Activated T-cell treated with anti-CD3 and anti-CD28 coated beads, Interleukin-2, amount 50 U/mL, for 24 hours (primary cell): ENCODE measurements around the gene DDX52.
"Not testable (repeated sequence)": the region's sequence is repeated elsewhere in the genome, so short reads cannot be mapped to it uniquely, and the experiment has no call there.

Source experiments
- DNase-seq: peaks from one replicate; pipeline ENCODE4 v3.0.0-alpha.2; 2020
- H3K27ac Mint-ChIP-seq: 2 replicates; pipeline ENCODE4 v1.8.0; 2020; ENCODE audit warnings: mild to moderate bottlenecking, mixed read lengths
- H3K27me3 Mint-ChIP-seq: 2 replicates; pipeline ENCODE4 v1.8.0; 2020; ENCODE audit warnings: mixed read lengths
- H3K36me3 Mint-ChIP-seq: 2 replicates; pipeline ENCODE4 v1.8.0; 2020; ENCODE audit warnings: low read depth, mixed read lengths
- H3K4me1 Mint-ChIP-seq: 2 replicates; pipeline ENCODE4 v1.8.0; 2020; ENCODE audit warnings: low read depth, mixed read lengths
- H3K4me3 Mint-ChIP-seq: 2 replicates; pipeline ENCODE4 v1.8.0; 2020; ENCODE audit warnings: mild to moderate bottlenecking, moderate library complexity, mixed read lengths
- H3K9me3 Mint-ChIP-seq: 2 replicates; pipeline ENCODE4 v1.8.0; 2020; ENCODE audit warnings: mixed read lengths

Gene DDX52

DNA sequence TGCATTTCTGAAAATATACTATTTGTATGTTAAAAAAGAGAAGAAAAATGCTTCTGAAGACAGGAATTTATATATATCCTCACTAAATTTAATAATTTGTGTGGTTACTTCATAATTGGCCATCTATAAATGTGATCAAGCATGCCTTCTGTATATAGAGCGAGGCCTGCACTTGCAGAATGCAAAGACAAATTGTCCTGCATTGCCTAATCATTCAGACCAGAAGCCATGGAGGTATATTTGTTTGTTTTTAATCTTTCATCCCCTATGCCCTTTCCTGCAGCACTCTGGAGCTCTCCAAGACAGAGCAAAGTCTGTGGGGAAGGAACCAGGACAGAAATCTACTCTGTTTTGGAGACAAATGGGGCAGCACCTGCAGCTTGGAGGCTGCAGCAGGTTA is 23.8 kb upstream of the DDX52 start:
- no peak overlapping the region for H3K4me3 Mint-ChIP-seq
- H3K36me3 Mint-ChIP-seq: no peaks in the 10 kb centered on the region
- peaks cover 2% of the 10 kb centered on the region for H3K27me3 Mint-ChIP-seq
- no peak overlapping the region for H3K27ac Mint-ChIP-seq
- H3K9me3 Mint-ChIP-seq: no peaks in the 10 kb centered on the region
- DNase-seq: no peak
- no peaks in the 10 kb centered on the region for H3K4me1 Mint-ChIP-seq

GRCh38 chr17:37664214-37664613 is 21.0 kb upstream of the DDX52 start:
- H3K36me3 Mint-ChIP-seq: no peaks in the 10 kb centered on the region
- H3K4me1 Mint-ChIP-seq: no peaks in the 10 kb centered on the region
- H3K27me3 Mint-ChIP-seq: peaks cover 12% of the 10 kb centered on the region

DNA sequence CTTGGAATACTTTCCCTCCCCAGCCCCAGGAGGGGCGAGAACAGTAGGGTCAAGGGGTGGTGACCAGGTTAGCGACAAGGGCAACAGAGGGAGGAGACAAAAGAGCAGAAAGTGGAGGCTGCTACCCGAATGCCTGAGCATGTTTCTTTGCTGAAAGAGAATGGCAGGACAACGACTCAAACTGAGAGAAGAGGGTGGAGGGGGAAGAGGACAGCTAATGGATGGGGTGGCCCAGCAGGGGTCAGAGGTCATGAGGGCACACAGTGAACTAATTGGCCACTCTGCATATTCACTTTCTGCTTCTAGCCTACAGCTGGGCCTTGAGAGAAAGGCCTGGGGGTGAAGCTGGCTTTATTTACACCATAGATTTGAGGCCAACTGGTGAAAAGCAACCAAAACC is 19.1 kb upstream of the DDX52 start:
- Mint-ChIP-seq H3K27me3 (peaks cover 14% of the 10 kb centered on the region), H3K27ac (no peak overlapping the region), H3K36me3 (no peaks in the 10 kb centered on the region), H3K4me1 (no peaks in the 10 kb centered on the region), H3K4me3 (no peak overlapping the region), H3K9me3 (no peaks in the 10 kb centered on the region)
- DNase-seq: no peak

More at GRCh38 chr17:37664214-37664613, 21.0 kb upstream of the DDX52 start:
- Mint-ChIP-seq H3K4me3 (no peak overlapping the region), H3K27ac (no peak overlapping the region), H3K9me3 (no peaks in the 10 kb centered on the region)
- no peak for DNase-seq

- Mint-ChIP-seq H3K36me3 (no peaks in the 10 kb centered on the region), H3K4me1 (no peaks in the 10 kb centered on the region), H3K9me3 (no peaks in the 10 kb centered on the region), H3K4me3 (no peak overlapping the region), H3K27me3 (peaks cover 16% of the 10 kb centered on the region), H3K27ac (no peak overlapping the region)
- no peak for DNase-seq
Observed at GRCh38 chr17:37661400-37662014, 18.3 kb upstream of the DDX52 start.

GRCh38 chr17:37659925-37660324 is 16.7 kb upstream of the DDX52 start:
- H3K4me3 Mint-ChIP-seq: no peak overlapping the region
- DNase-seq: no peak
- no peaks in the 10 kb centered on the region for H3K9me3 Mint-ChIP-seq
- H3K27ac Mint-ChIP-seq: no peak overlapping the region
- H3K36me3 Mint-ChIP-seq: no peaks in the 10 kb centered on the region
- H3K4me1 Mint-ChIP-seq: no peaks in the 10 kb centered on the region
- peaks cover 13% of the 10 kb centered on the region for H3K27me3 Mint-ChIP-seq

DNA sequence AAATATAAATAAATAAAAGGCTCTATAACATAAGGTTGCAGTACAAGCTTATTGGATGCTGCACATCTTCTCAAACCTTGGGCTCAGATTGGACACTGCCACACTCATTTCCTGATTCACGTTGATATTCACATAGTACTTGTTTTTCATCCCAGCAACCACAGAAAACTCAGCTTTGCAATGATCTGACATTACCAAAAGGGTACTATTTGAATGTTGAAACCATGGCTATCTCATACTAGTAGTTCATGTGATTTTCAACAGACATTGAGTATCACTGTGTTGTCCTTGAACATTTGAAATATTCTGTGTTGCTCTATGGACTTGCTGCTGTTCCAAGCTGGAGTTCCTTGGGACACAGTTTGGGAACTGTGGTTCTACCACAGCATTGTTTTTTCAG is 14.0 kb upstream of the DDX52 start:
- Mint-ChIP-seq H3K4me1 (no peaks in the 10 kb centered on the region), H3K36me3 (no peaks in the 10 kb centered on the region), H3K4me3 (no peak overlapping the region), H3K9me3 (no peaks in the 10 kb centered on the region), H3K27me3 (peaks cover 18% of the 10 kb centered on the region), H3K27ac (no peak overlapping the region)
- DNase-seq: no peak

DNA sequence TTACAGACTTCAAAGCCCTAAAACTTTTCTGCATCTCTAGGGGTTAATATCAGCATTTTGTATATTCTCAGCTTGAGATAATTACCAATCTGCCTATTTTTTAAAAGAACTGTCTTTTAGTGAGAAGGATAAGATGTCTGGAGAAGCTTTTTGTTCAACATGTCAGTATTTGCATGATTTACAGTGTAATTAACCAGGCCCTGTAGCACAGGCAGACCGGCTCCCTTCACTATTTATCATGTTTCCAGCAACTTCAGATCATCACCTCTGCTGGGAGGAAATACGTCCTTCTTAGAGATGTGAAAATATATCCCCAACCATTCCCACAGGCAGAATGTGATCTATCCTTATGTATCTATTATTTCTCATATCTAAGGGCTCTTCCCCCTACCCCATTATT is 8.6 kb upstream of the DDX52 start:
- Mint-ChIP-seq H3K4me1 (no peaks in the 10 kb centered on the region), H3K27me3 (peaks cover 45% of the 10 kb centered on the region), H3K4me3 (no peak overlapping the region), H3K36me3 (no peaks in the 10 kb centered on the region), H3K27ac (no peak overlapping the region), H3K9me3 (no peaks in the 10 kb centered on the region)
- DNase-seq: no peak

GRCh38 chr17:37650419-37651003 is 7.3 kb upstream of the DDX52 start:
- Mint-ChIP-seq H3K4me3 (no peak overlapping the region), H3K36me3 (no peaks in the 10 kb centered on the region), H3K27ac (no peak overlapping the region), H3K27me3 (peaks cover 57% of the 10 kb centered on the region), H3K4me1 (no peaks in the 10 kb centered on the region), H3K9me3 (no peaks in the 10 kb centered on the region)
- DNase-seq: no peak

DNA sequence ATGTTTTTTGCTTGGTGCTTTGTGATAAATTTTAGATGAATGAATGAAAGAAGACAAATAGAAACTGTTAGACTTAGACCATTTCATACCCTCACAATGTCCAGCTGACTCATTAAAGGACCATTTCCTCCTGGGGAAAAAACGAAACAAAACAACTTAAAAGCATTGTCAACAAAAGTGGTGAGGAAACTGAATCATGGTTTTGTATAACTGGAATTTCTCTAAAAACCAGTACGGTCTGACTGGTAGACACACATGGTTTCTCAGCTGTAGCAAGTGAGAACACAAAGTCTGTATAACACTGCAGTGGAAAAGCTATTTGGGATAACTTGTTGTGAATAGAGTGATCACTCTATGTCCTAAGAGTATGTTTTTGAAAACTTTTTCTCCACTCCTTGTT is 5.3 kb upstream of the DDX52 start:
- Mint-ChIP-seq H3K27ac (no peak overlapping the region), H3K4me3 (no peak overlapping the region), H3K27me3 (peaks cover 71% of the 10 kb centered on the region), H3K4me1 (peaks cover 4% of the 10 kb centered on the region), H3K36me3 (no peaks in the 10 kb centered on the region), H3K9me3 (no peaks in the 10 kb centered on the region)
- no peak for DNase-seq

GRCh38 chr17:37647856-37648255 is 4.6 kb upstream of the DDX52 start:
- H3K36me3 Mint-ChIP-seq: peaks cover 4% of the 10 kb centered on the region
- peaks cover 4% of the 10 kb centered on the region for H3K4me1 Mint-ChIP-seq
- no peak overlapping the region for H3K27ac Mint-ChIP-seq
- DNase-seq: no peak
- no peak overlapping the region for H3K4me3 Mint-ChIP-seq
- H3K9me3 Mint-ChIP-seq: no peaks in the 10 kb centered on the region
- H3K27me3 Mint-ChIP-seq: peaks cover 68% of the 10 kb centered on the region

DNA sequence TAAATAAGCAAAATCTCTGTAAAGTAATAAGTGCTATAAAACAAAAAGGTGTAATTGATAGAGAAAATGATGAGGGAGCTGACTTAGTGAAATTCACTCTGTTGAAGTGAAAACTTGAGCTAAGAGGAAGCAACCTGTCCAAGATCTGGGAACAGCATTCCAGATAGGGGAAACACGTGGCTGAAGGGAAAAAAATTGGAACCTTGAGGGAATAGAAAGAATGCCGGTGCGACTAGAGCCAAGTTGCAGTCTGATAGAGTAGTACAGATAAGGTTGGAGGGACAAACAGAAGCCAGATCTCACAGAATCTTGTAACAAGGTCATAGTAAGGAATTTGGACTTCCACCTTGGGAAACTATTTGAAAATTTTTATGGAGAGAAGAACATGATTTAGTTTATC is 623 bp upstream of the DDX52 start:
- no peak for DNase-seq
- Mint-ChIP-seq H3K4me1 (peaks cover 27% of the 10 kb centered on the region), H3K36me3 (peaks cover 43% of the 10 kb centered on the region), H3K4me3 (peak overlapping the region; percentile 91), H3K9me3 (no peaks in the 10 kb centered on the region), H3K27me3 (peaks cover 40% of the 10 kb centered on the region), H3K27ac (no peak overlapping the region)

DNA sequence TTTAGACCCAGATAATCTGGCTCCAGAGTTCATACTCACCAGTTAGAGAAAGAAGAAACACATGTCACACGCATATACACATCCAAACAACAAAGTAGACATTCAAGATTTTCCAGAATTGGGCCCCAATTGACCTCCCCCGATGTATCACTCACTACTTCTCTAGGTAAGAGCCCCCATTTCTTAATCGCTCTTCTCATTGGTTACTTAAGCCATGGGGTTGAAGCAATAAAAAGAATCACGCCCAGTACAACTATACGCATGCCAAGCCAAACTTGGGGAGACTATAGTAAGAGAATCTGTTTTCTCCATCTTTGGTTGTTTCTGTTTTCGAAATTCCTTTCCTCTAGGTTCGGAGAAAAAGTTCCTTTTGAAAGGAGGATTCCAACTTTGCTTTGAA is 565 bp downstream of the DDX52 start:
- no peaks in the 10 kb centered on the region for H3K9me3 Mint-ChIP-seq
- peak overlapping the region; percentile 96 for H3K27ac Mint-ChIP-seq
- peak overlapping the region; percentile 91 for H3K4me3 Mint-ChIP-seq
- peaks cover 31% of the 10 kb centered on the region for H3K4me1 Mint-ChIP-seq
- DNase-seq: no peak
- peaks cover 53% of the 10 kb centered on the region for H3K36me3 Mint-ChIP-seq
- H3K27me3 Mint-ChIP-seq: peaks cover 31% of the 10 kb centered on the region

- no peak for DNase-seq
- Mint-ChIP-seq H3K4me3 (peak overlapping the region; percentile 21), H3K36me3 (peaks cover 80% of the 10 kb centered on the region), H3K9me3 (no peaks in the 10 kb centered on the region), H3K4me1 (peaks cover 33% of the 10 kb centered on the region), H3K27me3 (peaks cover 12% of the 10 kb centered on the region), H3K27ac (no peak overlapping the region)
Observed at GRCh38 chr17:37640015-37640414, 3.2 kb downstream of the DDX52 start.

DNA sequence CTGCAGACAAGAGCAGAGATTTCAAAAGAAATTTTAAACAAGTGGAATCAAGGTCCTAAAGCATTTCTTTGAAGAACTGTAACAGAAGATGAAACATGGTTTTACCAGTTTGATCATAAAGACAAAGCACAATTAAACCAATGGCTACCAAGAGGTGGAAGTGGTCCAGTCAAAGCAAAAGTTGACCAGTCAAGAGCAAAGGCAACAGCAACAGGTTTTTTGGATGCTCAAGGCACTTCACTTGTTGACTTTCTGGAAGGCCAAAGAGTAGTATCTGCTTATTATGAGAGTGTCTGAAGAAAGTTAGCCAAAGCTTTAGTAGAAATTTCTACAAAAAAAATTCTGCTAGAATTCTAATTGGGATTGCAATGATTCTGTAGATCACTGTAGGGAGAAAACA is 5.3 kb downstream of the DDX52 start:
- Mint-ChIP-seq H3K4me3 (no peak overlapping the region), H3K27ac (no peak overlapping the region), H3K27me3 (no peaks in the 10 kb centered on the region), H3K9me3 (no peaks in the 10 kb centered on the region), H3K4me1 (peaks cover 29% of the 10 kb centered on the region), H3K36me3 (peaks cover 90% of the 10 kb centered on the region)
- DNase-seq: no peak

GRCh38 chr17:37616430-37616829 is 26.8 kb downstream of the DDX52 start:
- H3K27ac Mint-ChIP-seq, DNase-seq, H3K4me3 Mint-ChIP-seq, H3K4me1 Mint-ChIP-seq, H3K27me3 Mint-ChIP-seq, H3K9me3 Mint-ChIP-seq: not testable (repeated sequence)
- H3K36me3 Mint-ChIP-seq: peaks cover 76% of the 10 kb centered on the region

GRCh38 chr17:37614823-37615222 is 28.4 kb downstream of the DDX52 start:
- Mint-ChIP-seq H3K36me3 (peaks cover 62% of the 10 kb centered on the region), H3K27me3 (no peaks in the 10 kb centered on the region), H3K4me1 (peaks cover 5% of the 10 kb centered on the region), H3K27ac (no peak overlapping the region), H3K9me3 (no peaks in the 10 kb centered on the region), H3K4me3 (no peak overlapping the region)
- DNase-seq: no peak
